HG03558 (cell line): ENCODE results near the gene SYMPK.
A peak's percentile ranks its signal among the peaks of the same experiment; 100 is the strongest.

Experiments
- ATAC-seq: cut with Tn5 transposase; IDR thresholded peaks from one replicate; pipeline ENCODE4 v1.9.1; 2021; ENCODE audit warnings: moderate number of reproducible peaks; ENCODE audit not compliant: unreplicated experiment; ENCODE audit errors: extremely low read depth

SYMPK gene

GRCh38 chr19:45828523-45828922 lies 34.4 kb downstream of the SYMPK start:
- ATAC-seq, result no peak

- ATAC-seq, result no peak
Observed at GRCh38 chr19:45827459-45828093, 35.4 kb downstream of the SYMPK start.

DNA sequence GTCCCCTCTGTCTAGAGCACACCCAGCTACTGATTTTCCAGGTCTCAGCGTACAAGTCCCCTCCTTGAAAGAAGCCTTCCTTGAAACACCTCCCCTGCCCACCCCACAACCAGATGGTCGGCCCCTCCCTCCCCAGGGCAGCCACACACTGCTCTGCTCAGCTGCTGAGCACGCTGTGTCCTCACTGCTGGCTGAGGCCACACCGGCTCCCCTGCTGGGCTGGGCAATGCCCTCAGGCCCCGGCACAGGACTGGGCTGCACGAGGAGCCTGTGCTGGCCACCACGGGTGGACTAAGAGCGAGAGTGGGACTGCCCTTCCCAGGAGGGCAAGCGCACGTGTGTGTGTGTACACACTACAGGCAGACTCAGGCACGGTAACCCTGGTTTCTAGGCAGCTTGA lies 36.0 kb downstream of the SYMPK start:
- ATAC-seq, result no peak

- ATAC-seq, result no peak
Observed at GRCh38 chr19:45825917-45826893, 36.7 kb downstream of the SYMPK start.

GRCh38 chr19:45825263-45825605 lies 37.7 kb downstream of the SYMPK start:
- no peak for ATAC-seq

GRCh38 chr19:45824531-45825262 lies 38.2 kb downstream of the SYMPK start:
- ATAC-seq, result no peak

- ATAC-seq, result no peak
Observed at GRCh38 chr19:45824041-45824471, 38.9 kb downstream of the SYMPK start.

DNA sequence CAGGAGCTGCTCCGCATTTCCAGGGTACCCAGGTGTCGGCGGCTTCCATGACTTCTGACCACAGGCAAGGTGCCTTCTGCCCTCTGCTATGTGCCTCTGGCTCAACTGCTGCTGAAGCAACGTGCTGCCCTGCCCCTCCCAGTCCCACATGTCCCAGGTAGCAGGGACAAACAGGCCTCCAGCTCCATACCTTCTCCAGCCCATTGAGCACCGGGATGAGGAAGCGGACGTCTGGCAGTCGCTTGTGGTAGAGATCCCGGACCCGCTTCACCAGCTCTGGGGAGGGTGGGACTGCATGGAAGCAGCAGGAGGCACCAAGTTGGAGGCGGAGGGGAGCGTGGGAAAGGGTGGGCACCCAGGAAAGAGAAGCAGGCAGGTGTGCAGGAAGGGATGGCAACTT lies 39.8 kb downstream of the SYMPK start:
- no peak for ATAC-seq

- ATAC-seq, result no peak
Observed at GRCh38 chr19:45822716-45823115, 40.2 kb downstream of the SYMPK start.

DNA sequence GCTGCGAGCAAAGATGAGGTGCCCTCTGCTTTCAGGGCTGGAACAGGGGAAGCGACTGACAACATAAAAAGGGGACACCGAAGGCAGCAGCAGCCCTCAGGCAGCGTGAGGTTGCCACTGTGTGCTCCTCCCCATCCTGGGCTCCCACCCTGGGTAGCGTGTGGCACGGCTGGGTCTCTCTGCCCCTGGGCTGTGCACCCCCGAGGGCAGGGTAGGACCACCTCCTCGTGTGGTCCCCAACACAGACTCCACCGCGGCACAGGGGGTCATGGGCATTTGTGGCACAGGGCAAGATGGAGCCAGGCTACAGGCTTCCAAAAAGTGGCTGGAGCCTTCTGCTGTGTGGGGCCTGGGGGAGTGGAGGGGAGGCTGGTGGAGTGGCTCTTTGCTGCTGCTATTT lies 41.4 kb downstream of the SYMPK start:
- ATAC-seq, result no peak

- ATAC-seq, result no peak
Observed at GRCh38 chr19:45821103-45821521, 41.8 kb downstream of the SYMPK start.

- ATAC-seq, result no peak
Observed at GRCh38 chr19:45820413-45821102, 42.4 kb downstream of the SYMPK start.

DNA sequence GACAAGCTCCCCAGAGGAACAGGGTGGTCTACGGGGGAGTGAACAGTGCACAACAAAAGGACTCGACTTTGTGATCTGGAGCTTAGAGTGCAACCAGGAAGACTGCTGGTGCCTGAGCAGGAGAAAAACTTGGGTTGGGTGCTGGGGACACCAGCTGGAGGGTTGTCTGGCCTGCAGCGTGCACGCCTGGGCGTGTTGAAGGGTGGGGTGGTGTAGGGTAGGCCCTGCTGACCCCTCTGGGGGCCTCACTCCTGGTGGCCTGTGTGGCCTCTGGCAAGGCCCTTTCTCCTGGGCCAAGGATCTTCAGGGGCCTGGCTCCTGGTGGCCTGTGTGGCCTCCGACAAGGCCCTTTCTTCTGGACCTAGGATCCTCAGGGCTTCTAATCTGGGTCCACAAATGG lies 43.2 kb downstream of the SYMPK start:
- ATAC-seq, result no peak

DNA sequence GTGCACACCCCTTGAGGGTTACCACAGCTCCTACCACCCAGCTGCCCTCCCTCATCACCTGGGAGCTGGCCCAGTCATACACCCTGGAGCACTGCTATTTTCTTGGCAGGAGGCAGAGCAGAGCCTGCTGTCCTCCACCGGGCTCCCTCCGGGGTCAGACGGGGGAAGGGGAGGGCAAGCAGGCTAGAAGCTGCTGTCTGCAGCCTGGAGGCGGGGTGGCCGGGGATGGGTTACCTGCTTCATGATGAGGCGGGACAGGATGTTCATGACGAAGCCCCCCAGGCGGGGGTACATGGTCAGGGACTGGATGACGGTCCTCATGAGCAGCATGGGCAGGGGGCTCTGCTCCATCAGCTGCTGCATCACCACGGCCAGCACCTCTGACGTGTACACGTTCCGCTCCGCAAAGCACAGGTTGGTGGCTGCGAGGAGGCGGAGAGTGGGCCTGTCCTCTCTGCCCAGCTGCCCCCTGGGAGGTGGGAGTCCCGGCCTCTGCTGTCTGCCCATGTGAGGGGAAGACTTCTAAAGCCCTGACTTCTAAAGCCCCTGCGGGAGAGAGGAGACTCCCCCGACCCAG lies 45.1 kb downstream of the SYMPK start:
- ATAC-seq, result no peak

DNA sequence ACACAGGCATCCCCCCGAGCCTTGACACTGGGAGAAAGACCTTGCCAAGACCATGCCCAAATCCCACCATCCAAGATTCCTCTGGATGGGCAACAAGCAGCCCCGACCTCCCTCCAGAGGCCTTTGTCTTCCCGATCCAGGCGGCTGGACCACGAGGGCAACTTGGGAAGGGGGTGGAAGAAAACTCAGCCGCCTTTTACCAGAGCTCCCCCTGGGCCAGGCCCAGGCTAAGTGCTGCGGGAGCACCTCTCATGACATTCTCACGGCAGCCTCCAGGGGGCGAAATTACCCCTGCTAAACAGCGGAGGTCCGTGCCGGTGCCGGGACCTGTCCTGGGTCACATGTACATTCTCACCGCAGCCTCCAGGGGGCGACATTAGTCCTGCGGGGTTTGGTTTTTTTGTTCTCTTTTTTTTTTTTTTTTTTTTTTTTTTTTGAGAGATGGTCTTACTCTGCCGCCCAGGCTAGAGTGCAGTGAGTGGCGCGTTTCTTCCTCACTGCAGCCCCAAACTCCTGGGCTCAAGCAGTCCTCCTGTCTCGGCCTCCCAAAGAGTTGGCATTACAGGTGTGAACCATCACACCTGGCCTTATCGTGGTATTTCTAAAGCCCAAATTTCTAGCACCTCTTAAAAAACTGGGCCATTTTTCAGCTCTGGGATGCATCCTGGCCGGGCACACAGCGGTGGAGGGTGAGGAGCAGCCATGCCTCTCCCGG lies 45.8 kb downstream of the SYMPK start:
- ATAC-seq, result peak; percentile 67

GRCh38 chr19:45816236-45817009 lies 46.5 kb downstream of the SYMPK start:
- no peak for ATAC-seq

DNA sequence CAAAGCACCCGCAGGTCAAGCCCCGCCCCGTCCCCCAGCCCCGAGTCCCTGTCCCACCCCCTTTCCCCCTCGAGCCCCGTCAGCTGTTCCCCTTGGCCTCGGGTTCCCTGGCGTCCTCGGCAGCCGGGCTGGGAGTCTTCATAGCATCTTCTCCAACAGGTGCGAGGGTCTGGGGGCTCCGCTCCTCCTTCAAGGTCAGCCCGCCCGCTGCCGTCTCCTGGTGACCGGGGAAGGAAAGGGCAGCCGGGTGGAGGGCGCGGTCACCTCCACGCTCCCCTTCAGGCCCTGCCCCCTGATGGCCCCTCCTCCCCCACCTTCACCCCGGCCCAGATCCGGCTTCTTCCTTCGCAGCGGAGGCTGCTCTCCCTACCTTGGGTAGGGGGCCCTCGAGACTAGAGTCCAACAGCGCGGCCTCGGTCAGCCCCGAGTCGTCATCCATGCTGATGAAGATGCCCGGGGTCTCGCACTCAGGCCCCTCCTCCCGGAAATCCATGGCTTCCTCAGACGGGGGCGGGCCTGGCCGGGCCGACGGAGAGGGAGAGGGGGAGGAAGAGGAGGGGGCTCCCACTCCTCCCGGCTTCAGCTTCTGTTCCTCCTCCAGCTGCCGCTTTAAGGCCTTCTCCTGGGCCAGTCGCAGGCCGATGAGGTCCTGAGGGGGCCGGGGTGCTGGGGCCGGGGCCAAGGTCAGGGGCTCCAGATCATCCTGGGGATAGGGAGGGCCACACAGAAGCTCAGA lies 47.3 kb downstream of the SYMPK start:
- ATAC-seq, result no peak

DNA sequence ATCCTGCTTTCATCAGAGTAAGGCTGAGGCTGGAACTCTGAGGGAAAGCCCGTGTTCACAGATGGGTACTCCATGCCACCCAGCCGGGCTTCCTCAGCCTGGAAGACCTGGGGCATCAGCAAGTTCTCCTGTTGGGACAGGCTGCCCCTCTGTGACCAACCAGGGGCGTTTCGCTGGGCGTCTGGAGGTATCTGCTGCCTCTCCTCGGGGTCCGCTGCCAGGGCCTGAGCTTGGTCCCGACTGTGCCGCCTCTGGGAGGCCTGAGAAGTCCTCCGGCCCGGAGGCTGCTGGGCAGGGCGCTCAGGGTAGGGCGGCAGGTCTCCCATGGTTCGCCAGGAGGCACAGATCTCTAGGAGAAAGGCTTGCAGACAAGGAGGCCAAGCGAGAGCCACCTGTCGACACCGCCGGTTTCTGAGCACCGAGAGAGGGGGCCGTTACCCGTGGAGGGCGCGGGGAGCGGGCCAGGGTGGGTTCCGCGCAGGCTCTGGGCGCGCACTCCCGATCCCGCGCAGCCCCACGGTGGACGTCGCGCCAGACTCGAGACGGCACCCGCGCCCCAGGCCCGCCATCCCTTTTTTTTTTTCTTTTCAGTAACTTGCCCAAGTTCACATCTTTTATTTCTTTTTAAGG lies 48.0 kb downstream of the SYMPK start, which contains the start of gene RSPH6A:
TSS of gene RSPH6A (minus strand) at position 458 of the 630 bp plus-strand sequence. CDS start at position 326, 132 bp downstream.
- ATAC-seq, result no peak
